KMS-11 (cell line): ENCODE results near the gene KHK.

ENCODE experiments used
- H2AFZ ChIP-seq: fragments of 200-600 bp; sonication (generic); 2 replicates; pipeline ENCODE4 v1.6.1; 2016; ENCODE audit warnings: antibody characterized with exemption, mixed run types, low read depth
- H3K27ac ChIP-seq: fragments of 200-600 bp; sonication (generic); 2 replicates; pipeline ENCODE4 v1.6.1; 2016; ENCODE audit warnings: mild to moderate bottlenecking, mixed run types
- H3K27me3 ChIP-seq: fragments of 200-600 bp; sonication (generic); 2 replicates; pipeline ENCODE4 v1.6.1; 2017; ENCODE audit warnings: mild to moderate bottlenecking, low read depth, mixed run types, moderate library complexity; ENCODE audit not compliant: insufficient read depth
- H3K36me3 ChIP-seq: fragments of 200-600 bp; sonication (generic); 2 replicates; pipeline ENCODE4 v1.6.1; 2017; ENCODE audit warnings: mild to moderate bottlenecking, mixed run types; ENCODE audit not compliant: insufficient read depth
- H3K4me1 ChIP-seq: fragments of 200-600 bp; sonication (generic); 2 replicates; pipeline ENCODE4 v1.6.1; 2016; ENCODE audit warnings: mild to moderate bottlenecking, low read depth, mixed run types; ENCODE audit not compliant: poor library complexity, severe bottlenecking
- H3K4me2 ChIP-seq: fragments of 200-600 bp; sonication (generic); 2 replicates; pipeline ENCODE4 v1.7.0; 2016; ENCODE audit warnings: mild to moderate bottlenecking, mixed run types
- H3K4me3 ChIP-seq: fragments of 200-600 bp; sonication (generic); IDR thresholded peaks from 2 replicates; pipeline ENCODE4 v1.6.1; 2017; ENCODE audit warnings: low read depth, low read length, mixed read lengths; ENCODE audit not compliant: insufficient read depth
- H3K79me2 ChIP-seq: fragments of 200-600 bp; sonication (generic); 2 replicates; pipeline ENCODE4 v1.6.1; 2016; ENCODE audit warnings: low read depth, mixed run types; ENCODE audit not compliant: insufficient read depth
- H3K9ac ChIP-seq: fragments of 200-600 bp; sonication (generic); 2 replicates; pipeline ENCODE4 v1.6.1; 2016; ENCODE audit warnings: mild to moderate bottlenecking, mixed run types
- H4K20me1 ChIP-seq: fragments of 200-600 bp; sonication (generic); 2 replicates; pipeline ENCODE4 v1.6.1; 2016; ENCODE audit warnings: mild to moderate bottlenecking, mixed run types; ENCODE audit not compliant: insufficient read depth
- TF ChIP-seq, protein P1 (sequence below): fragments of 200-600 bp; sonication (generic); conservative IDR thresholded peaks from 2 replicates; pipeline ENCODE4 v1.6.1; 2017; ENCODE audit warnings: low read depth, mild to moderate bottlenecking, antibody characterized with exemption, low read length, moderate library complexity, mixed read lengths

Gene KHK

GRCh38 chr2:27086724-27087593 lies at the start of gene KHK:
TSS of gene KHK (plus strand) at chr2:27086772. CDS start at chr2:27087260, 488 bp downstream.
- Histone ChIP-seq H3K4me1 (peaks cover 11% of the 10 kb centered on the region), H4K20me1 (no peaks in the 10 kb centered on the region), H3K4me2 (peak within 1 kb of the TSS; percentile 75), H3K4me3 (peak within 1 kb of the TSS; percentile 82), H3K9ac (peak within 1 kb of the TSS; percentile 76; the same call in 1 of the 2 replicates), H3K27ac (peak within 1 kb of the TSS; percentile 78), H3K36me3 (no peaks in the 10 kb centered on the region), H3K79me2 (no peaks in the 10 kb centered on the region), H2AFZ (peak within 1 kb of the TSS; percentile 90), H3K27me3 (no peaks in the 10 kb centered on the region)
- TF ChIP-seq, protein P1, sequence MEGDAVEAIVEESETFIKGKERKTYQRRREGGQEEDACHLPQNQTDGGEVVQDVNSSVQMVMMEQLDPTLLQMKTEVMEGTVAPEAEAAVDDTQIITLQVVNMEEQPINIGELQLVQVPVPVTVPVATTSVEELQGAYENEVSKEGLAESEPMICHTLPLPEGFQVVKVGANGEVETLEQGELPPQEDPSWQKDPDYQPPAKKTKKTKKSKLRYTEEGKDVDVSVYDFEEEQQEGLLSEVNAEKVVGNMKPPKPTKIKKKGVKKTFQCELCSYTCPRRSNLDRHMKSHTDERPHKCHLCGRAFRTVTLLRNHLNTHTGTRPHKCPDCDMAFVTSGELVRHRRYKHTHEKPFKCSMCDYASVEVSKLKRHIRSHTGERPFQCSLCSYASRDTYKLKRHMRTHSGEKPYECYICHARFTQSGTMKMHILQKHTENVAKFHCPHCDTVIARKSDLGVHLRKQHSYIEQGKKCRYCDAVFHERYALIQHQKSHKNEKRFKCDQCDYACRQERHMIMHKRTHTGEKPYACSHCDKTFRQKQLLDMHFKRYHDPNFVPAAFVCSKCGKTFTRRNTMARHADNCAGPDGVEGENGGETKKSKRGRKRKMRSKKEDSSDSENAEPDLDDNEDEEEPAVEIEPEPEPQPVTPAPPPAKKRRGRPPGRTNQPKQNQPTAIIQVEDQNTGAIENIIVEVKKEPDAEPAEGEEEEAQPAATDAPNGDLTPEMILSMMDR, result no peak

DNA sequence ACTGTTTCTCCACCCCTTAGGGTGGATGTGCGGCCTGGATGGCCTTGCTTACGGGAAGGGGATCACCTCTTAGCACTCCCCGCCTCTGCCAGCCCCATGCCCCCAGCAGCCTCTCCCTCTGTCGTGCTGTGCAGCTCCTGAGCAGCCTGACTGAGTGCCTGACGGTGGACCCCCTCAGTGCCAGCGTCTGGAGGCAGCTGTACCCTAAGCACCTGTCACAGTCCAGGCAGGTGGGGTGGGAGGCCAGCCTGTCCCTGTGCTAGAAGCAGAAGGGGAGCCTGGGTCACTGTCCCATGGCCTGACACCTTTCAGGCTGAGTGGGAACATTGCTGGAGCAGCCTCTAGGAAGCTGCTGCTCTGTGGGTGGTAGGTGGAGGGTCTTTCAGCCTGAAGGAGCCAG lies 48.6 kb upstream of the KHK start:
- Histone ChIP-seq H4K20me1 (no peaks in the 10 kb centered on the region), H3K36me3 (no peaks in the 10 kb centered on the region), H3K9ac (no peak overlapping the region), H3K27me3 (no peaks in the 10 kb centered on the region), H3K4me1 (peaks cover 8% of the 10 kb centered on the region), H3K4me3 (no peak overlapping the region), H3K27ac (no peak overlapping the region), H3K4me2 (no peak overlapping the region), H2AFZ (no peak overlapping the region), H3K79me2 (peaks cover 14% of the 10 kb centered on the region; the same call in 1 of the 2 replicates)
- TF ChIP-seq, protein P1, result no peak

DNA sequence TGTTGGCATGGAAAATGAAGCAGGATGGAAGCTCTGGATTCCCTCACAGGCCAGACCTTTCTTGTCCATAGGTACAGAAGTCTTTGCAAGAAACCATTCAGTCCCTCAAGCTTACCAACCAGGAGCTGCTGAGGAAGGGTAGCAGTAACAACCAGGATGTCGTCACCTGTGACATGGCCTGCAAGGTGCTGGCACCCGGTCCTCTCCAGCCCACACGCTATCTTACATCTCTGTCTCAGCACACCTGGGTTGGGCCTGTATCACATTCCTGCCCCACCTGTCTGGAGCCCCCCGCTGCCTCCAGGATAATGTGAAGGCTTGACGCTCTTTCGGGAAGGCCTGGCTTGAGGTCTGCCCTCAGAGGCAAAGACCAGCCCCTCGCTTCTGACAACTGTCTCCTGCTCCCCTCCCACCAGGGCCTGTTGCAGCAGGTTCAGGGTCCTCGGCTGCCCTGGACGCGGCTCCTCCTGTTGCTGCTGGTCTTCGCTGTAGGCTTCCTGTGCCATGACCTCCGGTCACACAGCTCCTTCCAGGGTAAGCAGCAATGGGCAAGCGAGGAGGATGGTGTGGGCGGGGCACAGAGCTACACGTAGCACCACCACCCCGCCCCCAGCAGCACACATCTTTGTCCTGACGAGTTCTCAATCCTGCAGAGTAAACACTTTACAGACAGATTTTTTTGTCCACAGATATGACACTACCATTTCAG lies 47.8 kb upstream of the KHK start:
- no peaks in the 10 kb centered on the region for H3K36me3 ChIP-seq
- TF ChIP-seq, protein P1, result no peak
- H3K4me2 ChIP-seq, result no peak overlapping the region
- H2AFZ ChIP-seq, result no peak overlapping the region
- no peak overlapping the region for H3K27ac ChIP-seq
- H3K4me1 ChIP-seq, result peaks cover 6% of the 10 kb centered on the region
- H4K20me1 ChIP-seq, result no peaks in the 10 kb centered on the region
- no peak overlapping the region for H3K9ac ChIP-seq
- H3K27me3 ChIP-seq, result no peaks in the 10 kb centered on the region
- H3K4me3 ChIP-seq, result no peak overlapping the region
- H3K79me2 ChIP-seq, result peaks cover 6% of the 10 kb centered on the region; the same call in 1 of the 2 replicates

DNA sequence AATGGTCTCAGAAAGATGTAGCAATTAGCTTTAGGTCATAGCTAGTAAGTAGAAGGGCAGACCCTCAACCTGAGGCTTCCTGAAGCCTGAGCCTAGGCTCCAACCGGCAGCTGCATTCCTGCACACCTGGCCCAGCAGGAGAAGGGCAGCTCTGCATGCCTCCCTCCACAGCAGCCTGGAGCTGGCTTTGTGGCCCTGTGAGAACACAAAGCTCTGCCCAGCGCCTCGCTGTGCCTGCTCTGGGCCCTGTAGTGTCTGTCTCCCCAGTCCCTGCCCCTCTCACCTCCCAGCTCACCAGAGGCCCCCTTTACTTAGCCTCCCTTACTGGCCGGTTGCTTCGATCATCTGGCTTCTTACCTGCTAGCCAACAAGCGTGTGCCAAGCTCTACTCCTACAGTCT lies 47.1 kb upstream of the KHK start:
- Histone ChIP-seq H3K79me2 (no peaks in the 10 kb centered on the region; the same call in 1 of the 2 replicates), H4K20me1 (no peaks in the 10 kb centered on the region), H3K4me2 (no peak overlapping the region), H2AFZ (no peak overlapping the region), H3K9ac (no peak overlapping the region), H3K27ac (no peak overlapping the region), H3K27me3 (no peaks in the 10 kb centered on the region), H3K4me3 (no peak overlapping the region), H3K36me3 (no peaks in the 10 kb centered on the region), H3K4me1 (no peaks in the 10 kb centered on the region)
- TF ChIP-seq, protein P1, result no peak
